Suprapubic skin (tissue), 3 donors: ENCODE results near the gene CDC25B.

Experiments
- CTCF ChIP-seq, 2 donors: fragments of 200-600 bp in 1 of 2; fragments of 450-650 bp in 1 of 2; sonication (generic) in 1 of 2; IDR thresholded peaks; one replicate each; pipeline ENCODE4 v1.5.1; 2016 to 2019; ENCODE audit warnings: antibody characterized with exemption in 2 of 2, mild to moderate bottlenecking in 1 of 2, moderate library complexity in 1 of 2
- EP300 ChIP-seq: sonication (generic); formaldehyde crosslinking; IDR thresholded peaks from one replicate; pipeline ENCODE4 v1.6.1; 2017; ENCODE audit warnings: antibody characterized with exemption
- POLR2A ChIP-seq, 2 donors: fragments of 450-650 bp; IDR thresholded peaks; one replicate each; pipeline ENCODE4 v1.6.1; 2017; ENCODE audit warnings: antibody characterized with exemption in 2 of 2, mild to moderate bottlenecking in 2 of 2, moderate library complexity in 2 of 2

DNA sequence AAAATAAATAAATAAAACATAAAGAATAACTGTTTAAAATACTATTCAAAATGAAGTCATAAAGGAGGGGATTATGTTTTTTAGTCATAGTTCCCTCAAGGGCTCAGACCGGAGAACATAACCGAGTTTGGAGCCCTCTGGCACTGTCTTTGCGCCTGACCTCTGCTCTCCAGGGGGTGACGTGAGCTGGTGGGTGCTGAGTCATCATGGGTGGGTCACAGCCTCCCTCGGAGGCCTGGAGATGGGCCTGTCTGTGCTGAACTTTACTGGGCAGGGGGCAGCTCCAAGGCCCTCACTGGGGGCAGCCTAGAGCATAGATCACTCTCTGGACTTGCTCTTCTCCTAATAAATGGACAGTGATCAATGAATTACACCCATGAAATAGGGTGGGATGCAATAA lies 47.4 kb downstream of the CDC25B start:
- TF ChIP-seq CTCF (IDR thresholded peaks at IDR 0.05) (no peak), EP300 (no peak), POLR2A (IDR thresholded peaks at IDR 0.05) (no peak)
